Fibroblast of pulmonary artery (primary cell): Measurements from ENCODE around the gene SHISA7.

ENCODE experiments used
- DNase-seq: peaks from one replicate; pipeline ENCODE4 v3.0.0-alpha.2; 2010; ENCODE audit warnings: low read depth
- H3K4me3 ChIP-seq: replicated peaks from 2 replicates; pipeline ENCODE4 v1.5.1; 2011; ENCODE audit warnings: low read depth, mild to moderate bottlenecking, control low read depth, low read length, moderate library complexity
- TF ChIP-seq, protein P1 (sequence below): IDR thresholded peaks from 2 replicates; pipeline ENCODE4 v1.5.1; 2011; ENCODE audit warnings: mild to moderate bottlenecking, control low read depth, low read length, inconsistent platforms; ENCODE audit errors: missing control alignments

The SHISA7 gene

DNA sequence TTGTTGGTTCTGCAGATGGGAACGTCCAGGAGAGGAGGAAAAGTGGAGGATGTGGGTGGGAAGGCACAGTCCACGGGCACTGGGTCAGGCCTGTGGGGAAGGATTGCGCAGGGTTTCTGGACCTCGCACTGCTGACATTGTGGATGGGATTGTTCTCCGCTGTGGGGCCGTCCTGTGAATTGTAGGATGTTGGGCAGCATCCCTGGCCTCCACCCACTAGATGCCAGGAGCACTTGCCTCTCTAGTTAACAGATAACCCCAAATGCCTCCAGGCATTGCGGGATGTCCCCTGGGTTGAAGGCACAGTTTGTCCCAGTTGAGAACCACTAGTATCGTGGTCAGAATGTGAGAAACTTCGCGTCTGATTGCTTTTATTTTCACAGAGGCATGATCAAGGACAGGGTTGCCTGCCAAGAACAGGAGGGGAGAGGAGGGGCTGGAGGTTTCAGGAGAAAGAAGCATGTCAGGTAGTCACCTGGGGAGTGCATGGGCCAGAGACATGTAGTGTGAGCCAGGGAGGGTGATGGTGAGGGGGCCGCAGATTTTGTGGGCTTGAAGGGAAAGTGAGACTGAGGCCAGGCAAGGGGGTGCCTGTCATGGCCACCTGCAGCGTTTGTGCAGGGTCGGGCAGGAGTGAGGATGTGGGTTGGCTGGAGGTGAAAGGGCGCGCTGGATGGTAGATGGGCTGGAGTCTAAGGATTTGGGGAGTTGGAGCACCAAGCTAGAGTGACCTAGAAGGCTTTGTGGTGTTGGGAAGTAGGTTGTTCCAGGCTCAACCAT lies 36.5 kb upstream of the SHISA7 start:
- H3K4me3 ChIP-seq = no peak overlapping the region
- DNase-seq = no peak
- TF ChIP-seq, protein P1, sequence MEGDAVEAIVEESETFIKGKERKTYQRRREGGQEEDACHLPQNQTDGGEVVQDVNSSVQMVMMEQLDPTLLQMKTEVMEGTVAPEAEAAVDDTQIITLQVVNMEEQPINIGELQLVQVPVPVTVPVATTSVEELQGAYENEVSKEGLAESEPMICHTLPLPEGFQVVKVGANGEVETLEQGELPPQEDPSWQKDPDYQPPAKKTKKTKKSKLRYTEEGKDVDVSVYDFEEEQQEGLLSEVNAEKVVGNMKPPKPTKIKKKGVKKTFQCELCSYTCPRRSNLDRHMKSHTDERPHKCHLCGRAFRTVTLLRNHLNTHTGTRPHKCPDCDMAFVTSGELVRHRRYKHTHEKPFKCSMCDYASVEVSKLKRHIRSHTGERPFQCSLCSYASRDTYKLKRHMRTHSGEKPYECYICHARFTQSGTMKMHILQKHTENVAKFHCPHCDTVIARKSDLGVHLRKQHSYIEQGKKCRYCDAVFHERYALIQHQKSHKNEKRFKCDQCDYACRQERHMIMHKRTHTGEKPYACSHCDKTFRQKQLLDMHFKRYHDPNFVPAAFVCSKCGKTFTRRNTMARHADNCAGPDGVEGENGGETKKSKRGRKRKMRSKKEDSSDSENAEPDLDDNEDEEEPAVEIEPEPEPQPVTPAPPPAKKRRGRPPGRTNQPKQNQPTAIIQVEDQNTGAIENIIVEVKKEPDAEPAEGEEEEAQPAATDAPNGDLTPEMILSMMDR = no peak

DNA sequence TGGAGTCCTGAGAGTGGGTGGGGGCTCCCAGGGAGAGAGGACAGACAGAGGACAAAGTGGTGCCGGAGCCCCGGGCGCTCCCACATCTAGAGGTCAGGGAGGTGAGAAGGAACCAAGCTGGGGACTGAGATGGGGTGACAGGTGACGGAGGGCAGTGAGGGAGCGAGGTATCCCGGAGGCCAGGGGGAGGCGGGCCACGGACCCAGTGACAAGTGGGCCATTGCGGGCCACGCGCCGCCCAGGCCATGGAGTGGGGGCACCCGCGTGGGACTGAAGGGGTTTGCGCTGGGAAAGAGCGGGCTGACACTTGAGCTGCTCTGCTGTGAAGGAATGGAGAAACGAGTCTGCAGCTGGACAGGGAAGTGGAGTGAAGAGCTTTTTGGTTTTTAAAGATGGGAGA lies 35.9 kb upstream of the SHISA7 start:
- TF ChIP-seq, protein P1 = no peak
- no peak overlapping the region for H3K4me3 ChIP-seq
- no peak for DNase-seq

GRCh38 chr19:55478364-55478763 lies 35.3 kb upstream of the SHISA7 start:
- DNase-seq = no peak
- no peak overlapping the region for H3K4me3 ChIP-seq
- TF ChIP-seq, protein P1 = no peak

DNA sequence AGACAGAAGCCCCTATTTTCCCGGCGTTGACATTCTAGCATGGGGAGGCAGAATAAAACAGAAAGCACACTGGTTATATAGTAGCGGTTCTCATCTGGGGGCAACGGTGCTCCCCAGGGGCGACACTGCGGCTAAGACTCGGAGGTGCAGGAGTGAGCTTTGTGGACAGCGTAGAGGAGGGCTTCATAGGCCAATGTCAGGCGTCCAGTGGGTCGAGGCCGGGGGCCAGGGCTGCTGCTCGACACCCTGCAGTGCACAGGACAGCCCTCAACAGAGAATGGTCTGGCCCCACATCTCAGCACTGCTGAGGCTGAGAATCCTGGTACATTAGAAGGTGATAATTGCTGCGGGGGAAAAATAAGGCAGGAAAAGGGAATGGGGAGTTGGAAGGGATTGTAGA lies 34.8 kb upstream of the SHISA7 start:
- TF ChIP-seq, protein P1 = no peak
- H3K4me3 ChIP-seq = peak overlapping the region; percentile 79
- DNase-seq = no peak

DNA sequence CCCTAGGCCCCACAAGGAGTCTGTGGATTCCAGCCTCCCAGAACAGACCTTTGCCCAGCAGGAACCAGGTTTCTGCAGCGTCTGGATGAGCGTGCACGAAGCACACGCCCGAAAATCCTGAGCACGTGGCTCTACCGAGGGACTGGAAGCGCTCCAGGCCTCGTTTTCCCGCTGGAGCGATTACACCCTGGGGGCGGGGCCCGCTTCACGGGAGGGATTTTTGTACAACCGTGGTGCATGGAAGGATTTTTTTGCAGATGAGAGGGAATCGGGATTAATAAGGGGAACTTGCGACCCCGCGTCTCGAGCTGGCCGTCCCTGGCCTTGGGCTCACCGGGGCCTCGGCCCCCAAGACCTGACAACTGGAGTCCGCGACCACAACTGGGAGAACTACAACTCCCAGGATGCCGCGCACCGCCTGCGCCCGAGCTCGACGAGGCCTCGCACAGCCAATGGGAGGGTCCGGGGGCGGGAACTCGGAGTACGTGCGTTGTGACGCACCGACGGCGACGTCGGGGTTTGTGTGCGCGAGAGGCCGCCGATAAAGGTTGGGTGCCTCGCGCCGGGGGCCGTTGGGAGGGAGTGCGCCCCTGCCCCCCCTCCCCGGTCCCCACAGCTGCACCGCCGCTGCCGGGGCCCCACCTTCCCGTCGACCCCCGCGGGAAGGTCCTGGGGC lies 33.1 kb upstream of the SHISA7 start, which contains the start of gene ZNF628:
Gene ZNF628, plus strand, starts transcription at position 518 of the 676 bp plus-strand sequence. CDS start 3,294 bp downstream, outside the sequence.
- H3K4me3 ChIP-seq = peak within 1 kb of the TSS; percentile 79
- TF ChIP-seq, protein P1 = no peak
- DNase-seq = peak; percentile 99

DNA sequence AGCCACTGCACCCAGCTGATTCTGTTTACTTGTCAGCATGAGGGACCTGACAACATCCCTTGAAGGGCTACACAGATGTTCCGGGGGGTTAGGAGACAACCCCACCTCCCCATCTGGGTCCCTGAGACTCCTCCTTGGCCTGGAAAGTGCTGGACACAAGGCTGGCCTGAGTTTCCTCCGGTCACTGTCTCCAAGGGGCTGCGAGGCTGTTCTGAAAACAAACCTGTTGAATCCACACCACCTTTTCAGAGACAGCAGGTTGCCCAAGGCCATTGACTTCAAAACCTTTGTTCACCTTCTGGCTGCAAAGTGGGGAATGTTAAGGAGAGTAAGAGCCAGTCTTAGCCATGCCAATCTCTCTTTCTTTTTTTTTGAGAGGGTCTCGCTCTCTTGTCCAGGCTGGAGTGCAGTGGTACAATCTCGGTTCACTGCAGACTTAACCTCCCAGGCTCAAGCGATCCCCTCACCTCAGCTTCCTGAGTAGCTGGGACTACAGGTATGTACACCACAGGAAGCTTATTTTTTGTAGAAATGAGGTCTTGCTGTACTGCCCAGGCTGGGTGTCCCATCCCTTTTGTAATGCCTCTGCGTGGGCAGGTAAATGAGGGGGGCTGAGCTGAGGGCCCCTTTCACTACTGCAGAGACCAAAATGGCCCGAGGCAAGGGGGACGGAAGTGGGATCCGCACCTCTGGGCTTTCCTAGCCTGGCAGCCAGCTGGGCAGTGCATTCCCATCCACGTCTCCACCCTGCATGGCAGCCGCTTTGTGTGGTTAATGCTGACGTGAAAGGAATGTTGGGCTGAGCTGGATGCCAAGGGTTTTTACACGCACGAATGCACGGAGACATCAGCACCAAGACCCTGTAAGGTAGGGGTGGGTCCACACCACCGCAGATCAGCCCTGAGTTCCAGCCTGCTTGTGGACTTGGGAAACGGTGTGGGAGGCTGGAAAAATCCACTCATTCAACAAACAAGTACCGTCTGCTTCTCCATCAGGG lies 31.5 kb upstream of the SHISA7 start:
- H3K4me3 ChIP-seq = no peak overlapping the region
- TF ChIP-seq, protein P1 = no peak
- peak; percentile 29 for DNase-seq
